ENCODE measurements around the gene MAVS.

Gene MAVS

GRCh38 chr20:3846740-3847428, at the start of gene MAVS:
MAVS (plus strand) TSS chr20:3846834; CDS start chr20:3854625, 7,791 bp downstream.
- peak; percentile 92 for DNase-seq

- no peak for DNase-seq
Measured at GRCh38 chr20:3797226-3797545, 49.4 kb upstream of the MAVS start.

GRCh38 chr20:3797592-3798372, 48.9 kb upstream of the MAVS start:
- no peak for DNase-seq

GRCh38 chr20:3798373-3798768, 48.3 kb upstream of the MAVS start:
- no peak for DNase-seq

- DNase-seq, result no peak
Measured at GRCh38 chr20:3798908-3799248, 47.8 kb upstream of the MAVS start.

- DNase-seq, result no peak
Measured at GRCh38 chr20:3800256-3800877, 46.3 kb upstream of the MAVS start.

GRCh38 chr20:3800878-3801260, 45.8 kb upstream of the MAVS start:
- DNase-seq, result no peak

GRCh38 chr20:3801299-3801698, 45.3 kb upstream of the MAVS start:
- no peak for DNase-seq

GRCh38 chr20:3801846-3802245, 44.8 kb upstream of the MAVS start:
- no peak for DNase-seq

- no peak for DNase-seq
Measured at GRCh38 chr20:3802524-3803239, 44.0 kb upstream of the MAVS start.

- DNase-seq, result no peak
Measured at GRCh38 chr20:3803289-3803688, 43.3 kb upstream of the MAVS start.

GRCh38 chr20:3803854-3804253, 42.8 kb upstream of the MAVS start:
- DNase-seq, result no peak

GRCh38 chr20:3804254-3804751, 42.3 kb upstream of the MAVS start:
- no peak for DNase-seq

GRCh38 chr20:3804781-3805180, 41.9 kb upstream of the MAVS start:
- no peak for DNase-seq

- DNase-seq, result no peak
Measured at GRCh38 chr20:3808544-3808943, 38.1 kb upstream of the MAVS start.

- DNase-seq, result peak; percentile 98
Measured at GRCh38 chr20:3811467-3812258, 35.0 kb upstream of the MAVS start.

- DNase-seq, result no peak
Measured at GRCh38 chr20:3812259-3812681, 34.4 kb upstream of the MAVS start.

- DNase-seq, result no peak
Measured at GRCh38 chr20:3812975-3813847, 33.4 kb upstream of the MAVS start.

- no peak for DNase-seq
Measured at GRCh38 chr20:3813848-3814581, 32.6 kb upstream of the MAVS start.

GRCh38 chr20:3814928-3815495, 31.6 kb upstream of the MAVS start:
- no peak for DNase-seq
